ENCODE data around the gene GPR137C. TPM values are rescaled to one million over a fixed set of nuclear protein-coding genes. Genes with fewer than 3 reads are reported as not detected.
A peak's percentile ranks its signal among the peaks of the same experiment; 100 is the strongest.

GPR137C gene
- under 1 TPM in 3 of 4 donors, not detected in 1; 0.10 to 0.42 (median 0.38) TPM for total RNA-seq

GRCh38 chr14:52552063-52552988 lies at the start of gene GPR137C, which contains the start of gene TXNDC16:
Gene GPR137C, plus strand, starts transcription at chr14:52552836. Its CDS starts 312 bp downstream, at chr14:52553148.
Gene TXNDC16, minus strand, starts transcription at chr14:52552505. Its CDS starts 8,948 bp downstream, at chr14:52543557.
- TF ChIP-seq POLR2A (IDR thresholded peaks at IDR 0.05): peak; percentile 95 to 99
- no peak for TF ChIP-seq CTCF (IDR thresholded peaks at IDR 0.05 in 4 of 5, conservative IDR thresholded peaks at IDR 0.05 in 1 of 5)
- DNase-seq (peak; percentile 100), ATAC-seq (peak; percentile 96)
- H3K9me3 ChIP-seq: no peaks in the 10 kb centered on the region
- peaks cover 16 to 19% of the 10 kb centered on the region in 2 donors for H3K4me1 ChIP-seq
- H3K4me3 ChIP-seq: peak within 1 kb of the TSS; percentile 84 to 92 (median 90)
- no peaks in the 10 kb centered on the region for H3K27me3 ChIP-seq
- H3K36me3 ChIP-seq: no peaks in the 10 kb centered on the region
- intact Hi-C loops (cut with DNase I; ENCODE audit: low total_unique reads): loop anchor here (1.0 to 10.0 kb wide), 4 partner anchors 178 to 568 kb away; partner anchors contain the start of genes FERMT2, GNPNAT1, RTRAF and STYX
- H3K27ac ChIP-seq: peak within 1 kb of the TSS; percentile 91 to 95 (median 94)
- in situ Hi-C loops (cut with MboI; ENCODE audit: low sequenced_read_pairs in 4 of 4): loop anchor here in 2 of 4 donors (10.0 to 25.0 kb wide), 3 partner anchors 132 to 410 kb away; partner anchors contain the start of genes ERO1A (in 1 of the 2) and FERMT2 (in 1 of the 2)

- no peak for TF ChIP-seq POLR2A (IDR thresholded peaks at IDR 0.05)
- TF ChIP-seq CTCF (IDR thresholded peaks at IDR 0.05 in 4 of 5, conservative IDR thresholded peaks at IDR 0.05 in 1 of 5): no peak
- no peak for DNase-seq
- Histone ChIP-seq H3K4me3 (no peak overlapping the region), H3K27me3 (no peaks in the 10 kb centered on the region), H3K4me1 (no peaks in the 10 kb centered on the region), H3K27ac (no peak overlapping the region), H3K9me3 (no peaks in the 10 kb centered on the region), H3K36me3 (no peaks in the 10 kb centered on the region)
- ATAC-seq: no peak
- in situ Hi-C loops (cut with MboI; ENCODE audit: low sequenced_read_pairs in 4 of 4) (no loop called here), intact Hi-C loops (cut with DNase I; ENCODE audit: low total_unique reads) (no loop called here)
Observed at GRCh38 chr14:52513249-52513648, 39.4 kb upstream of the GPR137C start.

- Histone ChIP-seq H3K27ac (no peak overlapping the region), H3K36me3 (no peaks in the 10 kb centered on the region), H3K4me1 (no peaks in the 10 kb centered on the region), H3K9me3 (no peaks in the 10 kb centered on the region), H3K4me3 (no peak overlapping the region), H3K27me3 (no peaks in the 10 kb centered on the region)
- no peak for ATAC-seq
- in situ Hi-C loops (cut with MboI; ENCODE audit: low sequenced_read_pairs in 4 of 4): no loop called here
- intact Hi-C loops (cut with DNase I; ENCODE audit: low total_unique reads): no loop called here
- no peak for TF ChIP-seq CTCF (IDR thresholded peaks at IDR 0.05 in 4 of 5, conservative IDR thresholded peaks at IDR 0.05 in 1 of 5)
- TF ChIP-seq POLR2A (IDR thresholded peaks at IDR 0.05): no peak
- no peak for DNase-seq
Observed at GRCh38 chr14:52514046-52514811, 38.4 kb upstream of the GPR137C start.

GRCh38 chr14:52522033-52522432 lies 30.6 kb upstream of the GPR137C start:
- Histone ChIP-seq H3K36me3 (no peaks in the 10 kb centered on the region), H3K9me3 (no peaks in the 10 kb centered on the region), H3K4me3 (no peak overlapping the region), H3K4me1 (no peaks in the 10 kb centered on the region), H3K27me3 (no peaks in the 10 kb centered on the region), H3K27ac (no peak overlapping the region)
- intact Hi-C loops (cut with DNase I; ENCODE audit: low total_unique reads): no loop called here
- DNase-seq: no peak
- ATAC-seq: no peak
- in situ Hi-C loops (cut with MboI; ENCODE audit: low sequenced_read_pairs in 4 of 4): no loop called here
- TF ChIP-seq POLR2A (IDR thresholded peaks at IDR 0.05): no peak
- no peak for TF ChIP-seq CTCF (IDR thresholded peaks at IDR 0.05 in 4 of 5, conservative IDR thresholded peaks at IDR 0.05 in 1 of 5)
